ENCODE data around the gene AKAP11. TPM values are rescaled to one million over a fixed set of nuclear protein-coding genes. Genes with fewer than 3 reads are reported as not detected.

AKAP11 gene
- total and polyA plus RNA-seq, 2 of the 4 experiments (the other 2 are of a cell fraction): 8.0 to 19.7 TPM

GRCh38 chr13:42270857-42271215 lies 1.1 kb upstream of the AKAP11 start:
- no peak for DNase-seq
- Histone ChIP-seq H3K23ac (ENCODE audit: low read depth, low read length) (peak overlapping the region; percentile 58; the same call in 1 of the 2 replicates), H3K79me1 (ENCODE audit: low read depth in 1 of 2, low read length in 2 of 2) (peaks cover 17 to 39% of the 10 kb centered on the region in 2 experiments), H3K4me3 (ENCODE audit: insufficient read depth, low read depth, low read length) (peak overlapping the region; percentile 52), H4K91ac (ENCODE audit: insufficient read depth, low read depth, low read length) (peak overlapping the region; percentile 78), H3K27me3 (ENCODE audit: control insufficient read depth, insufficient read depth, low read length) (no peaks in the 10 kb centered on the region), H3K9me1 (ENCODE audit: insufficient read depth, low read length) (peaks cover 3% of the 10 kb centered on the region), H2BK15ac (ENCODE audit: low read depth, low read length) (peak overlapping the region; percentile 86; the same call in 2 of the 3 replicates), H3K4me1 (ENCODE audit: control insufficient read depth, insufficient read depth, low read length) (peaks cover 8% of the 10 kb centered on the region), H4K5ac (ENCODE audit: low read depth, low read length) (peak overlapping the region; percentile 19), H4K20me1 (ENCODE audit: insufficient read depth, low read length) (no peaks in the 10 kb centered on the region), H3K36me3 (ENCODE audit: control insufficient read depth, insufficient read depth, low read length) (no peaks in the 10 kb centered on the region), H2BK20ac (ENCODE audit: low read depth, low read length) (no peak overlapping the region; the same call in 1 of the 2 replicates), H3K14ac (replicated peaks; ENCODE audit: low read depth, low read length) (peak overlapping the region; percentile 80; the same call in 1 of the 2 replicates), H2BK5ac (ENCODE audit: low read depth, low read length, poor library complexity, severe bottlenecking) (peak overlapping the region; percentile 57), H3K18ac (ENCODE audit: low read depth, low read length) (no peak overlapping the region), H3K27ac (ENCODE audit: insufficient read depth, low read length) (peak overlapping the region; percentile 71), H2BK120ac (ENCODE audit: low read depth, low read length) (peak overlapping the region; percentile 54), H3K9me3 (ENCODE audit: control insufficient read depth, insufficient read depth, low read length) (no peaks in the 10 kb centered on the region), H3K56ac (ENCODE audit: extremely low read depth, insufficient read depth, low read length) (peak overlapping the region; percentile 33; the same call in 1 of the 2 replicates), H2AFZ (replicated peaks; ENCODE audit: low read length, poor library complexity) (peak overlapping the region; percentile 97), H3K4ac (ENCODE audit: low read depth, low read length) (peak overlapping the region; percentile 86), H2AK5ac (ENCODE audit: low read depth, low read length) (peak overlapping the region; percentile 47; the same call in 1 of the 2 replicates), H3K9ac (ENCODE audit: low read depth, low read length) (peak overlapping the region; percentile 38), H4K8ac (ENCODE audit: low read depth in 2 of 2, low read length in 2 of 2) (peak overlapping the region; percentile 95 to 99), H2AK9ac (replicated peaks; ENCODE audit: low read depth, low read length, poor library complexity) (peak overlapping the region; percentile 8), H3K4me2 (ENCODE audit: low read depth, low read length) (peak overlapping the region; percentile 57)
- no peak for ATAC-seq (ENCODE audit: low read depth)
- intact Hi-C loops (cut with micrococcal nuclease) (no loop called here), dilution Hi-C loops (cut with HindIII; ENCODE audit: low sequenced_read_pairs, unreplicated experiment) (no loop called here), in situ Hi-C loops (cut with MboI; ENCODE audit: low sequenced_read_pairs) (no loop called here)
- WGBS, 2 experiments (ENCODE audit: extremely low coverage in 2 of 2, insufficient read length in 1 of 2): 93% methylated on average over 2 of the region's 6 CpGs; no CpG with 5 or more reads in 1 of the 2 experiments
- ChIA-PET POLR2A (ENCODE audit: unreplicated experiment) (no interaction called here), CTCF (no interaction called here)
- BruUV-seq (replicated peaks): no TSS peak
- TF ChIP-seq POLR2A (IDR thresholded peaks at IDR 0.05; ENCODE audit: low read depth, low read length) (no peak), MAFK (IDR thresholded peaks at IDR 0.05; ENCODE audit: low read depth, low read length) (no peak), CTCF (conservative IDR thresholded peaks at IDR 0.05; ENCODE audit: low read depth, low read length) (no peak), FOS (IDR thresholded peaks at IDR 0.05; ENCODE audit: low read depth, low read length) (no peak)

Data from IMR-90 (cell line).